Lower leg skin (tissue), 4 donors: ENCODE results near the gene LZTR1. TPM values are rescaled to one million over a fixed set of nuclear protein-coding genes. Genes with fewer than 3 reads are reported as not detected.

Experiments used
- DNase-seq, 2 donors: peaks; one replicate each; pipeline ENCODE4 v3.0.0-alpha.2; 2019; ENCODE audit warnings: low spot score in 2 of 2
- H3K4me3 ChIP-seq: fragments of 200-600 bp; sonication (generic); 2 replicates; pipeline ENCODE4 v1.5.1; 2017; ENCODE audit warnings: mild to moderate bottlenecking, low read depth; ENCODE audit not compliant: poor library complexity, severe bottlenecking
- POLR2A ChIP-seq, 2 donors: fragments of 450-650 bp; IDR thresholded peaks; one replicate each; pipeline ENCODE4 v1.6.1; 2016 to 2017; ENCODE audit warnings: antibody characterized with exemption in 2 of 2, mild to moderate bottlenecking in 1 of 2, moderate library complexity in 1 of 2
- WGBS, 2 donors: methylation state at CpG; one replicate each; pipeline ENCODE4 v1.1.5; 2018; 5-methylcytosine and 5-hydroxymethylcytosine counted together
- intact Hi-C: fragments of 100-400 bp; cut with DNase I; formaldehyde crosslinking; loops from one replicate; pipeline ENCODE4 v1.15.0; 2023; ENCODE audit warnings: low total_unique reads
- total RNA-seq, 4 donors: library from RNA; depleted of rRNA; stranded (reverse); fragments of >200 nt; gene quantifications; one replicate each; pipeline ENCODE4 v1.1.0, GENCODE V29; 2016
- TF ChIP-seq, protein P1 (sequence below), 3 donors: fragments of 450-650 bp; IDR thresholded peaks; one replicate each; pipeline ENCODE4 v1.5.1; 2016; ENCODE audit warnings: antibody characterized with exemption in 3 of 3, mild to moderate bottlenecking in 3 of 3, moderate library complexity in 2 of 3

Gene LZTR1
- total RNA-seq, 4 donors from 2014 or later: 25.4 to 34.9 (median 28.4) TPM

DNA sequence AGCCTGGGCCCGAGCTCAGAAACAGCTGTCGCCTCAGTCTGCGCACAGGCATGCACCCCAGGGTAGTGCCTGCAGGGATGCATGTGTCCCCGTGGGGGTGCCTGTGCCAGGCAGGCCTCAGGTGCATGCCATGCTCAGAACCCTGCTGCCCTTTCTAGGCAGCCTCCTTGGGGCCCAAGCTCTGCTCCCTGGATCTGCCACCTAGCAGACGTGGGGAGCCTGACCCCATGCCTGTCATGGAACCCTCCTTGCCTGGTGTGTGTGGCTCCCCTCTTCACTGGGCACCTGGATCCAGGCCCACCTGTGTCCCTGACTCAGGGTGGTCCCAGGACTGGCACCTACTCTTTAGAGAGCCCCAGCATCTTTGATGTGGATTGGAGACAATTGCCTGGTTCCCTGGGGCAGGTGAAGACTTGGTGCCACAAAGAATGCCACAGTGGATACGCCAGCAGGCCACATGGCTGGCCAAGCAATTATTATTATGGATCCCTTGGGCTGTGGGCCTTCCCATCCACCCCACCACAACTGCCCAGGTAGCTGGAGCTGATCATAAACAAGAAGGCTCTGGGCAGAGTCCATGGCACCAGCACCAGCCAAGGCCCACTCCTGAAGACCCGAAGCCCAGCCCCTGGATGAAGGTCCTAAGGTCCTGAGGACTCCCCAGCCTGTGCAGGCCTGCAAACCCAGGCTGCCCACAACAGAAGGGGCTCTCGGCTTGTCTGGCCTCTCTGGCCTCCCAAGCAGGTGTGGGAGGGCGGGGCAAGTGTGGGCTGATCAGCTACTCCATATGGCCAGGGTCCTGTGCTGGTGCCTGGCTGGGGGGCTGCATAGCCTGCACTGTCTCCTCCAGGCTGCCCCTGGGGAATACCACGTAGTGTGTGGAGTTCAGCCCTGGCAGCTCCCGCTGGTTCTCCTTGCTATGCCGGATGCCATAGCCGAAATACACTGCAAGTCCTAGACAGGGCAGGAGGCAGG, 46.5 kb downstream of the LZTR1 start:
- WGBS, 2 donors: 93 to 94% methylated on average over 3 to 11 of the region's 13 CpGs
- no peak overlapping the region for H3K4me3 ChIP-seq
- DNase-seq: no peak
- no peak for TF ChIP-seq POLR2A (IDR thresholded peaks at IDR 0.05)
- TF ChIP-seq, protein P1, sequence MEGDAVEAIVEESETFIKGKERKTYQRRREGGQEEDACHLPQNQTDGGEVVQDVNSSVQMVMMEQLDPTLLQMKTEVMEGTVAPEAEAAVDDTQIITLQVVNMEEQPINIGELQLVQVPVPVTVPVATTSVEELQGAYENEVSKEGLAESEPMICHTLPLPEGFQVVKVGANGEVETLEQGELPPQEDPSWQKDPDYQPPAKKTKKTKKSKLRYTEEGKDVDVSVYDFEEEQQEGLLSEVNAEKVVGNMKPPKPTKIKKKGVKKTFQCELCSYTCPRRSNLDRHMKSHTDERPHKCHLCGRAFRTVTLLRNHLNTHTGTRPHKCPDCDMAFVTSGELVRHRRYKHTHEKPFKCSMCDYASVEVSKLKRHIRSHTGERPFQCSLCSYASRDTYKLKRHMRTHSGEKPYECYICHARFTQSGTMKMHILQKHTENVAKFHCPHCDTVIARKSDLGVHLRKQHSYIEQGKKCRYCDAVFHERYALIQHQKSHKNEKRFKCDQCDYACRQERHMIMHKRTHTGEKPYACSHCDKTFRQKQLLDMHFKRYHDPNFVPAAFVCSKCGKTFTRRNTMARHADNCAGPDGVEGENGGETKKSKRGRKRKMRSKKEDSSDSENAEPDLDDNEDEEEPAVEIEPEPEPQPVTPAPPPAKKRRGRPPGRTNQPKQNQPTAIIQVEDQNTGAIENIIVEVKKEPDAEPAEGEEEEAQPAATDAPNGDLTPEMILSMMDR (IDR thresholded peaks at IDR 0.05): no peak
- intact Hi-C loops: loop anchor here (5.0 kb wide), 1 partner anchor 1684 kb away; no protein-coding TSS in a partner anchor

DNA sequence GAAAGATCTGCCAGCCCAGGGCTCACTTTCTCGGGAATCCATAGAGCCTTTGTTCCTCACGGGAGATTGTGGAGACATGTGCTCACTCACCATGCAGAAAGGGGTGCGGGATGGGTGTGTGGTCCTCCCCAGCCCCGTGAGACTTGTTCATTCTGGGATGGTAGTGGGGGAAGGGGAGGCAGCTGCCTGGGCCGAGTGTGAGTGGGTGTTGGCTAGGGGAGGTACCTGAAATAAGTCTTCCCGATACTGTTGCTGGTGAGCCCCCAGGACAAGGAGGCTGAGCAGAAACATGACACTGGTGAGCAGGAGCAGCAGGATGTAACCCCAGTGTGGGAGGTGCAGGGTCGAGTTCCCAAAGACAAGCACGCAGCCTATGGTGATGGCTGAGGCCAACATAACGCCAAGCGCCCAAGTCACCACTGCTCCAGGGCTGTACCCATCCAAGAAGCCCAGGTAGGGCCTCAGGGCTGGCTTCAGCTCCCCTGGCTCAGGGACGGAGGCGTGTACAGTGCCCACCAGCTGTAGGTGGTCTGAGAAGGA, 47.5 kb downstream of the LZTR1 start:
- WGBS, 2 donors: 57 to 72% methylated on average over 12 of the region's 12 CpGs
- H3K4me3 ChIP-seq: no peak overlapping the region
- intact Hi-C loops: loop anchor here (5.0 kb wide), 1 partner anchor 1683 kb away; no protein-coding TSS in a partner anchor
- DNase-seq: no peak
- TF ChIP-seq, protein P1 (IDR thresholded peaks at IDR 0.05): no peak

DNA sequence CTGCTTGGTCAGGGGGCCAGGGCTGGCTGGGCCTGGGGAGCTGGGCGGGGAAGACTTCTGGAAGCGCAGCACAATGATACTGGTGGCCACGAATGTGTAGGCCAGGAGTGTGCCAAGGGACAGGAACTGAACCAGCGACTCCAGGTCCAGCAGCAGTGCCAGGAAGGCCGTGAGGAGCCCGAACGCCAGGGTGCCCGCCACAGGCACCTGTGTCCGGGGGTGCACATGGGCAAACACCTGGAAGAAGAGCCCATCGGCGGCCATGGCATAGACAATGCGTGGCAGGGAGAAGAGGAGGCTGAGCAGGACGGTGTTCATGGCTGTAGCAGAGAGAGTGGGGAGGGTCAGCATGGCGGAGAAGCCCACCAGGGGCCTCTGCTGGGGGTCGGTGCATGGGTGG, 47.9 kb downstream of the LZTR1 start:
- no peak for DNase-seq
- 83 to 89% methylated on average over 14 to 15 of the region's 15 CpGs for WGBS, 2 donors
- intact Hi-C loops: no loop called here
- no peak overlapping the region for H3K4me3 ChIP-seq
- TF ChIP-seq, protein P1 (IDR thresholded peaks at IDR 0.05): no peak
- TF ChIP-seq POLR2A (IDR thresholded peaks at IDR 0.05): no peak

DNA sequence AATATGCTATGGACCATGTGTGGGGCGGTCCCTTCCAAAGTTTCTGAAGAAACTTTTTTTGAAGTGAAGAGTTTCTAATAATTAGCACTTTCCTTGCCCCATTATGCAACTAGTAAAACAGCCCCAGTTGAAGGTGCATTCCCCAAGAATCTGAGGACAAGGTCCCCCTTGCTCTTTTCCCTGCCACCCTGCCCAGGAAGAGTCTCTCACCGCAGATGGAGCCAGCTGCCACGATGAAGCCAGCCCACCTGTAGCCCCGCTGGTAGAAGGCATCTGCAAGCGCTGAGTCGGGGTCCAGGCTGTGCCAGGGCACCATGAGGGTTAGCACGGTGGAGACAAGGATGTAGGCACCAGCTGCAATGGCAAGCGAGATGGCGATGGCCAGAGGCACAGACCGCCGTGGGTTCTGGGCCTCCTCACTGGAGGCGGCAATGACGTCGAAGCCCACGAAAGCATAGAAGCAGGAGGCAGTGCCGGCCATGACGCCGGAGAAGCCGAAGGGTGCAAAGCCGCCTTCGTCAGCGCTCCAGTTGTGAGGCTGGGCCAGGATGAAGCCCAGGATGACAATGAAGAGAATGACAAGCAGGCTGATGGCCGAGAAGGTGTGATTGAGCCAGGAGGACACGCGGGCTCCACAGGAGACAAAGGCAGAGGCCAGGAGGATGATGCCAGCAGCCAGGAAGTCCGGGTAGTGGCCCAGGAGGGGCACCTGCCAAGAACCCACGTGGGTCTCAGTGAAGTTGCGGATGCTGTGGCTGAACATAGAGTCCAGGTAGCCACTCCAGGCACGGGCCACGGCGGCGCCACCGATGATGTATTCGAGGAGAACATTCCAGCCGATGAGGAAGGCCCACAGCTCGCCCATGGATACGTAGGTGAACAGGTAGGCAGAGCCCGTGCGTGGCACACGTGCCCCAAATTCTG, 48.8 kb downstream of the LZTR1 start:
- TF ChIP-seq, protein P1 (IDR thresholded peaks at IDR 0.05): no peak
- no peak for TF ChIP-seq POLR2A (IDR thresholded peaks at IDR 0.05)
- no peak for DNase-seq
- WGBS, 2 donors: 91 to 93% methylated on average over 34 to 40 of the region's 40 CpGs
- H3K4me3 ChIP-seq: no peak overlapping the region
- intact Hi-C loops: no loop called here

DNA sequence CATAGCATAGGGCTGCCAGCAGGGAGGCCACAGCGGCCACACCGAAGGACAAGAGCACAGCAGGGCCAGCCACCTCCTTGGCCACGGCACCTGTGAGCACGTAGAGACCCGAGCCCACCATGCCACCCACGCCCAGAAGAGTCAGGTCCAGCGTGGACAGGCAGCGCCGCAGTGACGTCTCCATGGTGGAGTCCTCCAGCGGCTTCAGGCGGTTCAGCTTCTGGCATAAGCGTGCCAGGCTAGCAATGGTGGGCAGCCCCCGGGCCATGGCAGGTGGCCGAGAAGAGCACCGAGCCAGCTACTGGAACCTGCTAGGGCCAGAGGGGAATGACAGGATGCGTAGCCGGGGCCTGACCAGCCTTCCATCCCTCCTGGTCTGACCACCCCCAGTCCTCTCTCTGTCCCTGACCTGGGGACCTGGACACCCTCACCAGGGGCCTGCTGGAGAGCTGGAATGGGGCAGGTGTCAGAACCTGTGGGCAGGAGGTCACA, 49.5 kb downstream of the LZTR1 start:
- no peak for DNase-seq
- intact Hi-C loops: no loop called here
- WGBS, 2 donors: 84 to 91% methylated on average over 15 to 16 of the region's 18 CpGs
- no peak overlapping the region for H3K4me3 ChIP-seq
- TF ChIP-seq POLR2A (IDR thresholded peaks at IDR 0.05): no peak
- TF ChIP-seq, protein P1 (IDR thresholded peaks at IDR 0.05): no peak
